Panc1 (cell line): ENCODE data around the gene UPB1.

ENCODE experiments used
- CTCF ChIP-seq: fragments of 450-650 bp; IDR thresholded peaks from 2 replicates; pipeline ENCODE4 v1.5.1; 2017; ENCODE audit warnings: mild to moderate bottlenecking
- POLR2AphosphoS5 ChIP-seq: IDR thresholded peaks from 2 replicates; pipeline ENCODE4 v1.6.1; 2012; ENCODE audit warnings: mild to moderate bottlenecking, low read depth, low read length, moderate library complexity
- REST ChIP-seq, 2 experiments: IDR thresholded peaks; 2 replicates each; pipeline ENCODE4 v1.6.1; 2011 to 2012; ENCODE audit warnings: low read depth in 2 of 2, control low read depth in 1 of 2, low read length in 1 of 2, mild to moderate bottlenecking in 1 of 2, moderate library complexity in 1 of 2; ENCODE audit not compliant: insufficient read depth in 1 of 2

- TF ChIP-seq CTCF (no peak), POLR2AphosphoS5 (no peak), REST (IDR thresholded peaks at IDR 0.05; ENCODE audit: insufficient read depth in 1 of 2, low read depth in 2 of 2, low read length in 1 of 2) (no peak)
Measured at GRCh38 chr22:24548812-24549211, 53.7 kb downstream of the UPB1 start.
